NOMO-1 treated with dmso at 0.1 percent for 144 hours (cell line): ENCODE results near the gene ST6GALNAC4.

Experiments
- DNase-seq: peaks from one replicate; lab custom pipeline; 2025; ENCODE audit not compliant: unreplicated experiment; lab: John Stamatoyannopoulos, UW

The ST6GALNAC4 gene

DNA sequence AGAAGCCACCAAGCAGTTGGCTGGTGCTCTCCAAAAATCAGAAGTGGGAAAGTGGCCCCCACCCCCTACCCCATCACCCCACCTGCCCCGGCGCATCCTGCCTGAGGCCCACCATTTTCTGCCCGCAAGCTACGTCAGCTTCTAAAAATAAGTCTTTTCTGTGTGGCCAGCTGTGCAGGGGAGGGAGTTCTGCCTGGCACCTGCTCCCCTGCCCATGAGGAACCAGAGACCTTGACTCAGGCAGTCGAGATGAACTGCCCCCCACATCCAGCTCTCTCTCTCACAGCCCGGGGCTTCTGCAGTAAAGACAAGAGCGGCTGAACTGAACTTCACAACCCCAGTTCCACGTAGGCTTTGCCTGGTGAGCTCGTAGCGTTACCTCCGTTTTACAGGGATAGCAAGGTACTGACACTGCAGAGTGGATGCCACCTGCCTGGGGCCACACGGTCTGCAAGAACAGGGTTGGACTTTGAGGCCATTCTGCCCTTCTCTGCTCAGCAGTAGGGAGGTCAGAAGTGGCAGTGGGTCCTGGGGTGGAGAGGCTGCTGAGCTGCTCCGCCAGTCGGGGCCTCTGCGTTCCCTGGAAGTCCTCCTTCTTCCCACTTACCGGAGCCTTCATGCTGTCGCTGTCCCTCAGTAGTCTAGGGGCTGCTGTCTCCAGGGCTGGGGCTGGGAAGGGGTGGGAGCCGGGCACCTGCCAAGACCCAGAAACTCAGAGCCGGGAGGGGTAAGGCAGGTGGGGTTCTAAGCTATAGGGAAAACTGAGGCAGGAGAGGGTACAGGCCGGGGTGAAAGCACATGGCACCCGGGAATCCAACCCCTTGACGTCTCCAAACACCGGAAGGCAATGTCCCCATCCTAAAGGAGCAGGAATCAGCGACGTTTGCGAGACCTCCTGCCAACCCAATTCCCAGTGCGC lies 781 bp downstream of the ST6GALNAC4 start:
- no peak for DNase-seq

- no peak for DNase-seq
Measured at GRCh38 chr9:127915325-127915752, 1.5 kb downstream of the ST6GALNAC4 start.

- no peak for DNase-seq
Measured at GRCh38 chr9:127913682-127914081, 3.2 kb downstream of the ST6GALNAC4 start.

DNA sequence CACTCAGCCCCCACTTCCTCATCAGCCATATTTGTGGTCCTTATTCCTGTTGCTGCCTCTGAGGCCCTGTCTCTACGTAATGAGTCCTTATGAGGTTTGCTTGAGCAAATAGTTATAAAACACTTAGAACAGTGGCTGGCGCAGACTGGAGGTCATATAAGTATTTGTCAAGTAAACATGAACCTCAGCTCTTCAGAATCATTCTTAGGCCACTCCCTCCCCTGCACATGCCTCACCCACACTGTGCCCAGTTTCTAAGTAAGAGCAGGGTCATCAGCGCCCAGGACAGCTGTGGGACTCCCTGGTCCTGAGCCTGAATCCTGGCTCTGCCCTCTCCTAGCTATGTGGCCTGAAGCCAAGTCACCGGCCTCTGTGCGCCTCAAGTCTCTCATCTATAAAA lies 4.0 kb downstream of the ST6GALNAC4 start:
- DNase-seq: no peak

- no peak for DNase-seq
Measured at GRCh38 chr9:127912296-127912695, 4.5 kb downstream of the ST6GALNAC4 start.

DNA sequence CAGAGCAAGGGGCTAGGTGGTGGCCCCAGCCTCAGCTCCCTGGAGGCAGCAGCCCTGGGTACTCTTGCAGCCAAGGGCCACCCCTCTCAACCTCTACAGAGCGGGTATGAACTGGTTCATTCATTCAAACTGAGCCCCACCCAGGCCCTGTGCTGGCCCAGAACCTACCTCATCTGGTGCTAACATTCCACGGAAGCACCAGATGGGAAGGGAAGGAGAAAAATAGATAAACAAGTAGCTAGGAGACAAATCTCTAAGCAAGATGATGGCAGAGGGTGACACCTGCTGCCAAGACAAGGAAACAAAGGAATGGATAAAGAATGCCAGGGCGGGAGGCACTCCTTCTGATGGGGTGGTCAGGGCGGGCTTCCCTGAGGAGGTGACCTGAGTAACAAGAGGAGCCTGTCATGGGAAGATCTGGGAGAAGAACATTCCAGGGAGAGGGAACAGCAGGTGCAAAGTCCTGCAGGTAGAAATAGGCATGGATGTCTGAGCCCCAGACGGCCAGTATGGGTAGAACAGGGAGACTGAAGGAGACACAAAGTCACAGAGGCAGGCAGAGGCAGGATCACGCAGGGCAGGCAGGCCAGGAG lies 6.1 kb downstream of the ST6GALNAC4 start:
- DNase-seq: no peak

DNA sequence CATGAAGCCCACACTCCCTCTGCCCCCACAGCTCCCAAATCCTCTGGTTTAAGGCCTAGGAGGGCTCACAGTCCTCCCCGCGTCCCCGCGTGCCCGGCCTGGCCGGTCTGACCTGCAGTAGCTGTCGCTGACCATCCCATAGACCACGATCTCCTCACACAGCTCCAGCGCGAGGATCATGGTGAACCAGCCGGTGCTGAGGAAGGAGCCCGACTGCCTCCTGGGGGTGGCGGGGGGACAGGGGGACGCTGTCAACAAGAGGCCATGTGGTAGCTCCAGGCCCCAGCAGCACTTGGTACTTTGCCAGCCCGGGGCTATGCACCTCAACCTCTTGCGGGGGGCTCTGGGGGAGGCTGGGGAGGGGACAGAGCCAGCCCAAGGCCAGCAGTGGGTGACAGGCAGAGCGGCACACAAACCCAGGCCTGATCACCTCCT lies 7.0 kb downstream of the ST6GALNAC4 start:
- no peak for DNase-seq

GRCh38 chr9:127908660-127908926 lies 8.2 kb downstream of the ST6GALNAC4 start:
- no peak for DNase-seq

- no peak for DNase-seq
Measured at GRCh38 chr9:127907867-127908659, 8.8 kb downstream of the ST6GALNAC4 start.

GRCh38 chr9:127905788-127906191 lies 11.1 kb downstream of the ST6GALNAC4 start:
- no peak for DNase-seq

- no peak for DNase-seq
Measured at GRCh38 chr9:127905004-127905728, 11.7 kb downstream of the ST6GALNAC4 start.

GRCh38 chr9:127904561-127905003 lies 12.3 kb downstream of the ST6GALNAC4 start:
- DNase-seq: peak; percentile 31

GRCh38 chr9:127903557-127904475 lies 13.0 kb downstream of the ST6GALNAC4 start:
- DNase-seq: peak; percentile 53

DNA sequence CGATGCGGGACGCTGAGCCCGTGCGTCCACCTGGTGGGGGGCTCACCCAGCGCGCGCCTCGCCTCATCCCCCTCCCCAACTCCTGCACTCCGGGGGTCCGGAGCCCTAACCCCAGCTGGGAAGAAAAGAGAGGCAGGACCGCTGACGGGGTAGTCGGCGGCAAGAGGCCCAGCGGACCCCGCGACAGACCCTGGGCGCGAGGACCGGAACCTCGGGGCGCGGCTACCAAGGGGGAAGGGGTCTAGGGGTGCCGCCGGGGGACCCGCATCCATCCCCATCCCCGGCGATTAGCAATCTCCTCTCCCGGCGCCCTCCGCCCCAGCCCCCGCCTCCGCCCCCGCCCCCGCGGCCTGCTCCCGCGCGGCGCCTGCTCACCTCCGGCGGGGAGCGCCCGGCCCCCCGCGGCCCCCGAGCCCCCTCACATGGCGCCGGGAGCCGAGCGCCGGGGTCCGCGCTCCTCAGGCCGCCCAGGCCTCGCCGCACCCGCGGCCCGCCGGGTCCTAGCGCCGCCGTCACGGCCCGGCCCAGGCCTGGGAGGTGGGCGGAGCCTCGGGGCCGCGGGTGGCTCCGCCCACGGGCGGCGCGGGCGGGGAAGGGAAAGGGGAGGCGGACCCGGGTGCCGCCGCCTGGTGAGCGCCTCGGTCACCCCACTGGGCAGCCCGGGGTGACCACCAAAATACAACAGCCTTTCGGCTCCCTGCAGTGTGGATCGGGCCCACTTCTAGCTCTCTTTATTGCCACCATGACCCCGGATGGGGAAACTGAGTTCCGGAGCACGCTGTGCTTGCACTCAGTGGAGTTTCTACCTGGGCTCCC lies 17.5 kb downstream of the ST6GALNAC4 start, which contains the start of gene ST6GALNAC6:
TSS of gene ST6GALNAC6 (minus strand) at position 476 of the 816 bp plus-strand sequence. CDS start 1,622 bp downstream, outside the sequence.
- DNase-seq: peak; percentile 24

DNA sequence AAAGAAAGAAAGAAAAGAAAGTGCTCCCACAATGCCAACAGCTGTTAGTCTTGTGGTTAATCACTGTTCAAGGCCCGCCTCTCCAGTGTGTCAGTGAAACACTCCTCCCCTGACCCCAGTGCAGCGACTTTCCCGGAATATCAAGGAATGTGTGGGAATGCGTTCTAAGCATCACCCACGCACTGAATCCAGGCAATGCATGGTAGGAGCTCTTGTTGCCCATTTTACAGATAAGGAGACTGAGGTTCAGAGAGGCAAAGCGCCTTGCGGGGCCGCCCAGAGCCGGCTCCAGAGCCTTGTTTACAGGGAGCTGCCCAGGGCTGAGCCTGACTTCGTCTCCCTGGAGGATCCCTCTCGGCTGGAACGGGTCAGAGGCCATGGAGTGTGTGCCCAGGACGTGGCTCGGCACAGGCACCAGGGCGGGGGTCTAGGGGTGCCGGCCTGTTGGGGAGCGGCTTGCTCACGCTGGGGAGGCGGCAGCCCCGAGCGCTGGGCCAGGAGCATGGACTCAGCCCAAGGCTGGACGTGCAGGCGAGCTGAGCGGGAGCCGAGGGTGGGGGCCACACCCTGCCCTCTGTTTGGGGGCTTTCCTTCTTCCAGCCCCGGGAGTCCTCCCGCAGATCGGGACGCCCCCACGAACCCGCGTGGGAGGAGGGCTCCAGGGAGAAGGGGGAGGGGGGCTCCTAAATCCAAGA lies 18.3 kb downstream of the ST6GALNAC4 start:
- no peak for DNase-seq

DNA sequence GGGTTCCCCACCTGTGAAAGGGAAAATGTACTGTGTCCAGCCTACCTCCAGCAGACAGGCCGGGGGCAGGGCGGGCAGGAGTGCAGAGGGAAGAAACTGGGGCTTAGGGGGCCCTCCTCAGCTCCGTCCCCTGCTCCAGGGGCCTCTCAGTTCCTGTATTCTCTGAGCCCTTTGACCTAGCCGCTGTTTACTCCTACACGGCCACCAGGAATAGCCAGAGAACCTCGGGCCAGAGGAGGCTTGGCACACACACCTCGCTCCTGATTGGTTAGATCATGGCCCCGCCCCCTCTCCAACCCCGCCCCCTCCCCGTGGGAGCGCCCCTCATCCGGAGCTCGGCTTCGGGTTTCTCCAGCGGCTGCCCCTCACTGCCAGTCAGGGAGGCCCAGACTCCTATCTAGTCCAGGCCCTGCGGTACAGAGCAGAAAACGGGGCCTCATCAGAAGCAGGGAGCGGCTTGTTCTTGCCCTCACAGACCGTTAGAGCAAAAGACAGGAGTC lies 19.6 kb downstream of the ST6GALNAC4 start:
- DNase-seq: peak; percentile 68

- no peak for DNase-seq
Measured at GRCh38 chr9:127896395-127897192, 20.2 kb downstream of the ST6GALNAC4 start.
